Liver (tissue), 9 donors: ENCODE data around the gene CBY2. TPM values are rescaled to one million over a fixed set of nuclear protein-coding genes. Genes with fewer than 3 reads are reported as not detected.
"Not testable (repeated sequence)": the region's sequence is repeated elsewhere in the genome, so short reads cannot be mapped to it uniquely, and the experiment has no call there.

Source experiments
- DNase-seq: peaks from one replicate; pipeline ENCODE4 v3.0.0-alpha.2; 2017; ENCODE audit warnings: low spot score
- H3K27ac ChIP-seq, 2 donors: one replicate each; pipeline ENCODE4 v1.7.0; 2013; ENCODE audit warnings: inconsistent platforms in 2 of 2, low read length in 2 of 2, control low read depth in 1 of 2, low read depth in 1 of 2, mild to moderate bottlenecking in 1 of 2
- H3K27me3 ChIP-seq, 4 donors: one replicate each; pipeline versions ENCODE4 v1.6.1 to v1.7.0; 2013; ENCODE audit warnings: low read length in 3 of 4, inconsistent platforms in 1 of 4, mild to moderate bottlenecking in 1 of 4, moderate library complexity in 1 of 4; ENCODE audit not compliant: control insufficient read depth in 4 of 4, insufficient read depth in 4 of 4
- H3K36me3 ChIP-seq, 4 donors: one replicate each; pipeline versions ENCODE4 v1.6.1 to v1.7.0; 2013; ENCODE audit warnings: low read length in 3 of 4, mild to moderate bottlenecking in 3 of 4, low read depth in 1 of 4, moderate library complexity in 1 of 4; ENCODE audit not compliant: control insufficient read depth in 4 of 4, insufficient read depth in 3 of 4
- H3K4me1 ChIP-seq, 4 donors: one replicate each; pipeline versions ENCODE4 v1.6.1 to v1.7.0; 2013; ENCODE audit warnings: low read length in 3 of 4, mild to moderate bottlenecking in 3 of 4, moderate library complexity in 1 of 4; ENCODE audit not compliant: control insufficient read depth in 4 of 4, insufficient read depth in 4 of 4
- H3K4me3 ChIP-seq, 3 donors: one replicate each; pipeline versions ENCODE4 v1.6.1 to v1.7.0; 2013; ENCODE audit warnings: low read length in 3 of 3, control low read depth in 1 of 3, low read depth in 1 of 3, mild to moderate bottlenecking in 1 of 3
- H3K9ac ChIP-seq, 2 donors: one replicate each; pipeline ENCODE4 v1.7.0; 2013; ENCODE audit warnings: low read length in 2 of 2, mild to moderate bottlenecking in 2 of 2, moderate library complexity in 2 of 2, control low read depth in 1 of 2, low read depth in 1 of 2
- H3K9me3 ChIP-seq, 4 donors: one replicate each; pipeline versions ENCODE4 v1.6.1 to v1.7.0; 2013; ENCODE audit warnings: low read length in 3 of 4; ENCODE audit not compliant: control insufficient read depth in 4 of 4
- EGR1 ChIP-seq, 2 donors: IDR thresholded peaks; 2 replicates each; pipeline ENCODE4 v1.6.1; 2016 to 2018; ENCODE audit warnings: antibody characterized with exemption in 2 of 2, low read depth in 2 of 2
- FOXA1 ChIP-seq: IDR thresholded peaks from 2 replicates; pipeline ENCODE4 v1.6.1; 2016; ENCODE audit warnings: antibody characterized with exemption
- FOXA2 ChIP-seq: IDR thresholded peaks from 2 replicates; pipeline ENCODE4 v1.6.1; 2016; ENCODE audit warnings: antibody characterized with exemption
- GABPA ChIP-seq, 2 donors: IDR thresholded peaks in 1 of 2; conservative IDR thresholded peaks in 1 of 2; 2 replicates each; pipeline ENCODE4 v1.6.1; 2016; ENCODE audit warnings: antibody characterized with exemption in 2 of 2, mild to moderate bottlenecking in 1 of 2, moderate library complexity in 1 of 2
- HNF4A ChIP-seq, 2 donors: conservative IDR thresholded peaks; 2 replicates each; pipeline ENCODE4 v1.6.1; 2016; ENCODE audit warnings: antibody characterized with exemption in 2 of 2, mild to moderate bottlenecking in 2 of 2
- JUND ChIP-seq, 2 donors: IDR thresholded peaks; 2 replicates each; pipeline ENCODE4 v1.6.1; 2016; ENCODE audit warnings: antibody characterized with exemption in 2 of 2
- NR2F2 ChIP-seq: IDR thresholded peaks from 2 replicates; pipeline ENCODE4 v1.6.1; 2016; ENCODE audit warnings: antibody characterized with exemption
- RAD21 ChIP-seq, 2 donors: IDR thresholded peaks; 2 replicates each; pipeline ENCODE4 v1.6.1; 2016; ENCODE audit warnings: antibody characterized with exemption in 2 of 2, mild to moderate bottlenecking in 2 of 2
- RXRA ChIP-seq, 2 donors: IDR thresholded peaks; 2 replicates each; pipeline ENCODE4 v1.6.1; 2017 to 2018; ENCODE audit warnings: antibody characterized with exemption in 2 of 2, mild to moderate bottlenecking in 1 of 2
- SP1 ChIP-seq: IDR thresholded peaks from 2 replicates; pipeline ENCODE4 v1.6.1; 2018; ENCODE audit warnings: antibody characterized with exemption, mild to moderate bottlenecking
- TAF1 ChIP-seq: conservative IDR thresholded peaks from 2 replicates; pipeline ENCODE4 v1.6.1; 2016; ENCODE audit warnings: antibody characterized with exemption, mild to moderate bottlenecking
- YY1 ChIP-seq: IDR thresholded peaks from 2 replicates; pipeline ENCODE4 v1.6.1; 2016; ENCODE audit warnings: antibody characterized with exemption, mild to moderate bottlenecking
- ZBTB33 ChIP-seq: IDR thresholded peaks from 2 replicates; pipeline ENCODE4 v1.6.1; 2016; ENCODE audit warnings: antibody characterized with exemption
- WGBS: extraction: QIAGEN DNeasy Blood & Tissue Kit; methylation state at CpG from one replicate; pipeline ENCODE4 v1.1.7; 2013; 5-methylcytosine and 5-hydroxymethylcytosine counted together
- polyA plus RNA-seq, 2 donors: library from polyadenylated mRNA; stranded (reverse) in 1 of 2; unstranded in 1 of 2; fragments of 200-250 nt in 1 of 2; fragments of >200 nt in 1 of 2; fragmentation: Nextera tagmentation in 1 of 2; extraction: Ambion mirVana in 1 of 2; gene quantifications; one replicate each; pipeline versions ENCODE4 v1.2.1 to v1.2.3, GENCODE V29; 2013 to 2015
- total RNA-seq, 2 donors: library from RNA; depleted of rRNA; stranded (reverse); fragments of >200 nt; gene quantifications; one replicate each; pipeline ENCODE4 v1.2.3, GENCODE V29; 2014
- TF ChIP-seq, protein P1 (sequence below): IDR thresholded peaks from 2 replicates; pipeline ENCODE4 v1.6.1; 2016; ENCODE audit warnings: antibody characterized with exemption
- TF ChIP-seq, protein P2 (sequence below): IDR thresholded peaks from 2 replicates; pipeline ENCODE4 v1.6.1; 2016; ENCODE audit warnings: antibody characterized with exemption, mild to moderate bottlenecking
- donor health status: healthy.
- donor health status: healthy.
- donor health status: healthy.
- donor health status: healthy.
- donor health status: healthy.

The CBY2 gene
- total and polyA plus RNA-seq, 4 donors = not detected

DNA sequence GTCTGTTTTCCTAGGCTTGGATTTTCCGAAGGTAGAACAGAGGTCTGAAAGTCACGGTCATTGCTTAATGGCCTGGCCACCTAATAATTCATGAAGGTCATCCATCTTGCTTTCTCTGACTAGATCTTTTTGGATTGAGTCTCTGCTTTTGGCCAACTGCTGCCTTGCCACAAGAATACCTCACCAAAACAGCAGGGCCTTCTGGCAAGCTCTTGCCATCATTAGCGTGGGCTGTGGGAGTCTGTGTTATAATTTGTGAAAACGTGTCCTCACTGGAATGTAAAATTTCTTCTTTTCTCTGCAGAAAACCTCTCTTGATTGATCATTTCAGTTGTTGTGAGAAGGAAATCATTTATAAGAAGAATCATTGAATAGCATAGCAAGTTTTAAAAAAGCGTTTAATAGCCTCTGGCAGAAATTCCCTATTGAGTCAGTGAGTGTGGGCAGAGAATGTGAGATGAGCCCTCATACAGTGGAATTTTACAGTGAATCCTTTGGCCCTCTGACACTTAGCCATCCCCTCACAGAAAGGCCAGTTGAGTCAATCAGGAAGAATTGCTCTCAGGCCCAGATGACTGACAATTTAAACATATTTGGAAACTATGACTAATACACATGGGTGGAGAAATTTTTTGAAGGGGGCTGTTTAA is 43.4 kb upstream of the CBY2 start (continued):
- TF ChIP-seq GABPA (IDR thresholded peaks at IDR 0.05 in 1 of 2, conservative IDR thresholded peaks at IDR 0.05 in 1 of 2) = no peak
- no peak for TF ChIP-seq HNF4A (conservative IDR thresholded peaks at IDR 0.05)
- TF ChIP-seq, protein P1, sequence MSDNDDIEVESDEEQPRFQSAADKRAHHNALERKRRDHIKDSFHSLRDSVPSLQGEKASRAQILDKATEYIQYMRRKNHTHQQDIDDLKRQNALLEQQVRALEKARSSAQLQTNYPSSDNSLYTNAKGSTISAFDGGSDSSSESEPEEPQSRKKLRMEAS = no peak
- TF ChIP-seq ZBTB33 = no peak

- Histone ChIP-seq H3K9ac (no peak overlapping the region), H3K36me3 (no peaks in the 10 kb centered on the region), H3K4me3 (no peak overlapping the region), H3K9me3 (no peaks in the 10 kb centered on the region), H3K27ac (no peak overlapping the region), H3K4me1 (no peaks in the 10 kb centered on the region), H3K27me3 (no peaks in the 10 kb centered on the region)
- no peak for DNase-seq
- 64% methylated on average over 3 of the region's 3 CpGs for WGBS
- TF ChIP-seq GABPA (IDR thresholded peaks at IDR 0.05 in 1 of 2, conservative IDR thresholded peaks at IDR 0.05 in 1 of 2) (no peak), RXRA (IDR thresholded peaks at IDR 0.05) (no peak), TAF1 (no peak), SP1 (no peak), FOXA2 (no peak), YY1 (no peak)
- TF ChIP-seq, protein P1 = no peak
Measured at GRCh38 chr13:45659536-45659935, 42.6 kb upstream of the CBY2 start.

- H3K36me3 ChIP-seq, DNase-seq, H3K9me3 ChIP-seq, H3K27me3 ChIP-seq, H3K4me3 ChIP-seq, H3K4me1 ChIP-seq, H3K9ac ChIP-seq, H3K27ac ChIP-seq: not testable (repeated sequence)
- 37% methylated on average over 1 of the region's 1 CpG for WGBS
Measured at GRCh38 chr13:45660458-45660857, 41.7 kb upstream of the CBY2 start.

- DNase-seq = no peak
- Histone ChIP-seq H3K9me3 (no peaks in the 10 kb centered on the region), H3K27ac (no peak overlapping the region), H3K4me3 (no peak overlapping the region), H3K27me3 (no peaks in the 10 kb centered on the region), H3K4me1 (no peaks in the 10 kb centered on the region), H3K9ac (no peak overlapping the region), H3K36me3 (no peaks in the 10 kb centered on the region)
- TF ChIP-seq JUND (IDR thresholded peaks at IDR 0.05) = no peak
- TF ChIP-seq RAD21 (IDR thresholded peaks at IDR 0.05) = no peak
- no peak for TF ChIP-seq FOXA1
- TF ChIP-seq EGR1 (IDR thresholded peaks at IDR 0.05; ENCODE audit: low read depth in 2 of 2) = no peak
- TF ChIP-seq FOXA2 = no peak
- no peak for TF ChIP-seq ZBTB33
- no peak for TF ChIP-seq SP1
- no peak for TF ChIP-seq NR2F2
- TF ChIP-seq, protein P2, sequence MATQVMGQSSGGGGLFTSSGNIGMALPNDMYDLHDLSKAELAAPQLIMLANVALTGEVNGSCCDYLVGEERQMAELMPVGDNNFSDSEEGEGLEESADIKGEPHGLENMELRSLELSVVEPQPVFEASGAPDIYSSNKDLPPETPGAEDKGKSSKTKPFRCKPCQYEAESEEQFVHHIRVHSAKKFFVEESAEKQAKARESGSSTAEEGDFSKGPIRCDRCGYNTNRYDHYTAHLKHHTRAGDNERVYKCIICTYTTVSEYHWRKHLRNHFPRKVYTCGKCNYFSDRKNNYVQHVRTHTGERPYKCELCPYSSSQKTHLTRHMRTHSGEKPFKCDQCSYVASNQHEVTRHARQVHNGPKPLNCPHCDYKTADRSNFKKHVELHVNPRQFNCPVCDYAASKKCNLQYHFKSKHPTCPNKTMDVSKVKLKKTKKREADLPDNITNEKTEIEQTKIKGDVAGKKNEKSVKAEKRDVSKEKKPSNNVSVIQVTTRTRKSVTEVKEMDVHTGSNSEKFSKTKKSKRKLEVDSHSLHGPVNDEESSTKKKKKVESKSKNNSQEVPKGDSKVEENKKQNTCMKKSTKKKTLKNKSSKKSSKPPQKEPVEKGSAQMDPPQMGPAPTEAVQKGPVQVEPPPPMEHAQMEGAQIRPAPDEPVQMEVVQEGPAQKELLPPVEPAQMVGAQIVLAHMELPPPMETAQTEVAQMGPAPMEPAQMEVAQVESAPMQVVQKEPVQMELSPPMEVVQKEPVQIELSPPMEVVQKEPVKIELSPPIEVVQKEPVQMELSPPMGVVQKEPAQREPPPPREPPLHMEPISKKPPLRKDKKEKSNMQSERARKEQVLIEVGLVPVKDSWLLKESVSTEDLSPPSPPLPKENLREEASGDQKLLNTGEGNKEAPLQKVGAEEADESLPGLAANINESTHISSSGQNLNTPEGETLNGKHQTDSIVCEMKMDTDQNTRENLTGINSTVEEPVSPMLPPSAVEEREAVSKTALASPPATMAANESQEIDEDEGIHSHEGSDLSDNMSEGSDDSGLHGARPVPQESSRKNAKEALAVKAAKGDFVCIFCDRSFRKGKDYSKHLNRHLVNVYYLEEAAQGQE = no peak
- 72% methylated on average over 1 of the region's 1 CpG for WGBS
Measured at GRCh38 chr13:45662162-45662561, 40.0 kb upstream of the CBY2 start.

- not testable (repeated sequence) for H3K9me3 ChIP-seq, H3K4me3 ChIP-seq
- WGBS = 91% methylated on average over 1 of the region's 1 CpG
Measured at GRCh38 chr13:45662903-45663302, 39.2 kb upstream of the CBY2 start.

More at GRCh38 chr13:45662903-45663302, 39.2 kb upstream of the CBY2 start:
- not testable (repeated sequence) for H3K4me1 ChIP-seq, DNase-seq, H3K36me3 ChIP-seq, H3K27me3 ChIP-seq, H3K27ac ChIP-seq, H3K9ac ChIP-seq
